Measurements from ENCODE around the gene RNH1.

Gene RNH1

DNA sequence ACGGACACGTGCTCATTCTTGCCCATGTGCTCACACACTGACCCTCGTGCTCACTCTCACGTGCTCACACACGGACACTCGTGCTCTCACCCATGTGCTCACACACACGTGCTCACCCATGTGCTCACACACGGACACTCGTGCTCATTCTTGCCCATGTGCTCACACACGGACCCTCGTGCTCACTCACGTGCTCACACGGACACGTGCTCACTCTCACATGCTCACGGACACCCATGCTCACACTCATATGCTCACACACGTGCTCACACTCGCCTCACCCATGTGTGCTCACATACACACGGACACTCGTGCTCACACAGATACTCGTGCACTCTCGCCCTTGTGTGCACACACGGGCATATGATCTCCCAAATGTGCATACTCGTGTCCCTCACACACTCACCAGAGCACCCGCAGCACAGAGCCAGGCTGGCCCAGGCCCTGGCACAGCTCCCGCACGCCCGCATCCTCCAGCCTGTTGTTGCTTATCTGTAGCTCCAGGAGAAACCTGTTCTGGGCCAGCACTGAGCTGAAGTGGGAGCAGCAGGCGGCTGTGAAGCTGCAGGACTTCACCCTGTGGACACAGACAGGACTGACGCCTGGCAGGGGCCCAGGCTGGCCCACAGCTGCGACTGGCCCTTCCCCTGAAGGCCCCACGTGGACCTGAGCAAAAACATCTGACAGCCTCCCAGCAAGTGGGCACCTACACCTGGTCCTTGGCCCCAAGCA is 9.3 kb downstream of the RNH1 start:
- Histone ChIP-seq H3K4me2 (ENCODE audit: insufficient read depth, low read length) (no peak overlapping the region), H3K9ac (ENCODE audit: low read depth, low read length) (no peak overlapping the region), H3K4me3 (ENCODE audit: low read depth in 1 of 2, low read length in 2 of 2) (no peak overlapping the region), H3K27me3 (ENCODE audit: insufficient read depth, low read length, poor library complexity) (no peaks in the 10 kb centered on the region), H3K36me3 (ENCODE audit: insufficient read depth, low read length) (peaks cover 91% of the 10 kb centered on the region), H3K4me1 (ENCODE audit: insufficient read depth, low read length) (no peaks in the 10 kb centered on the region), H3K9me3 (ENCODE audit: insufficient read depth, low read length, severe bottlenecking) (no peaks in the 10 kb centered on the region), H2AFZ (ENCODE audit: low read depth, low read length) (no peak overlapping the region), H3K27ac (ENCODE audit: low read length) (no peak overlapping the region), H3K79me2 (ENCODE audit: insufficient read depth, low read length) (peaks cover 18% of the 10 kb centered on the region), H4K20me1 (ENCODE audit: insufficient read depth, low read length) (peaks cover 42% of the 10 kb centered on the region)
- DNase-seq (no peak), ATAC-seq (ENCODE audit: insufficient read depth, low read depth) (no peak)
- TF ChIP-seq EZH2 (IDR thresholded peaks at IDR 0.05; ENCODE audit: borderline replicate concordance, low read depth, low read length, severe bottlenecking) = no peak
- TF ChIP-seq, protein P1, sequence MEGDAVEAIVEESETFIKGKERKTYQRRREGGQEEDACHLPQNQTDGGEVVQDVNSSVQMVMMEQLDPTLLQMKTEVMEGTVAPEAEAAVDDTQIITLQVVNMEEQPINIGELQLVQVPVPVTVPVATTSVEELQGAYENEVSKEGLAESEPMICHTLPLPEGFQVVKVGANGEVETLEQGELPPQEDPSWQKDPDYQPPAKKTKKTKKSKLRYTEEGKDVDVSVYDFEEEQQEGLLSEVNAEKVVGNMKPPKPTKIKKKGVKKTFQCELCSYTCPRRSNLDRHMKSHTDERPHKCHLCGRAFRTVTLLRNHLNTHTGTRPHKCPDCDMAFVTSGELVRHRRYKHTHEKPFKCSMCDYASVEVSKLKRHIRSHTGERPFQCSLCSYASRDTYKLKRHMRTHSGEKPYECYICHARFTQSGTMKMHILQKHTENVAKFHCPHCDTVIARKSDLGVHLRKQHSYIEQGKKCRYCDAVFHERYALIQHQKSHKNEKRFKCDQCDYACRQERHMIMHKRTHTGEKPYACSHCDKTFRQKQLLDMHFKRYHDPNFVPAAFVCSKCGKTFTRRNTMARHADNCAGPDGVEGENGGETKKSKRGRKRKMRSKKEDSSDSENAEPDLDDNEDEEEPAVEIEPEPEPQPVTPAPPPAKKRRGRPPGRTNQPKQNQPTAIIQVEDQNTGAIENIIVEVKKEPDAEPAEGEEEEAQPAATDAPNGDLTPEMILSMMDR (IDR thresholded peaks at IDR 0.05; ENCODE audit: borderline replicate concordance, extremely low read depth, low read length, poor library complexity, severe bottlenecking) = no peak

DNA sequence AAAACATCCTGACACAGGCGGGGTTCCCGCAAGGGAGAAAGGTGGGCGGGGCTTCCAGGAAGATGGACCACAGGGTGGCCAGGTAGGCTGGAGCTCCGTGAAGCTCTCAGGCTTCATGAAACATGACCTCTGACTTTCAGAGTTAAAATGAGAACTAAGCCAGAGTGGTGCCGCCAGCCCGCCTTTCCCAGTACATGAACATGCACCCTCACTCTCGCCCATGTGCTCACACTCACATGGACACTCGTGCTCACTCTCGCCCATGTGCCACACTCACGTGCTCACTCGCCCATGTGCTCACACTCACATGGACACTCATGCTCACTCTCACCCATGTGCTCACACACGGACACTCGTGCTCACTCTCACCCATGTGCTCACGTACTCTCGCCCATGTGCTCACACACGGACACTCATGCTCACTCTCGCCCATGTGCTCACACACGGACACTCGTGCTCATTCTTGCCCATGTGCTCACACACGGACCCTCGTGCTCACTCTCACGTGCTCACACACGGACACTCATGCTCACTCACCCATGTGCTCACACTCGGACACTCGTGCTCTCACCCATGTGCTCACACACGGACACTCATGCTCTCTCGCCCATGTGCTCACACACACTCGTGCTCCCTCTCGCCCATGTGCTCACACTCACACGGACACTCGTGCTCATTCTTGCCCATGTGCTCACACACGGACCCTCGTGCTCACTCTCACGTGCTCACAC is 10.0 kb downstream of the RNH1 start:
- H3K27ac ChIP-seq (ENCODE audit: low read length) = no peak overlapping the region
- H3K4me3 ChIP-seq (ENCODE audit: low read depth in 1 of 2, low read length in 2 of 2) = no peak overlapping the region
- no peaks in the 10 kb centered on the region for H3K27me3 ChIP-seq (ENCODE audit: insufficient read depth, low read length, poor library complexity)
- DNase-seq = no peak
- H3K9ac ChIP-seq (ENCODE audit: low read depth, low read length) = no peak overlapping the region
- ATAC-seq (ENCODE audit: insufficient read depth, low read depth) = no peak
- no peaks in the 10 kb centered on the region for H3K4me1 ChIP-seq (ENCODE audit: insufficient read depth, low read length)
- H2AFZ ChIP-seq (ENCODE audit: low read depth, low read length) = no peak overlapping the region
- H4K20me1 ChIP-seq (ENCODE audit: insufficient read depth, low read length) = peaks cover 36% of the 10 kb centered on the region
- no peak overlapping the region for H3K4me2 ChIP-seq (ENCODE audit: insufficient read depth, low read length)
- H3K9me3 ChIP-seq (ENCODE audit: insufficient read depth, low read length, severe bottlenecking) = no peaks in the 10 kb centered on the region
- H3K79me2 ChIP-seq (ENCODE audit: insufficient read depth, low read length) = peaks cover 11% of the 10 kb centered on the region
- TF ChIP-seq EZH2 (IDR thresholded peaks at IDR 0.05; ENCODE audit: borderline replicate concordance, low read depth, low read length, severe bottlenecking) = no peak
- TF ChIP-seq, protein P1 (IDR thresholded peaks at IDR 0.05; ENCODE audit: borderline replicate concordance, extremely low read depth, low read length, poor library complexity, severe bottlenecking) = no peak
- peaks cover 87% of the 10 kb centered on the region for H3K36me3 ChIP-seq (ENCODE audit: insufficient read depth, low read length)

DNA sequence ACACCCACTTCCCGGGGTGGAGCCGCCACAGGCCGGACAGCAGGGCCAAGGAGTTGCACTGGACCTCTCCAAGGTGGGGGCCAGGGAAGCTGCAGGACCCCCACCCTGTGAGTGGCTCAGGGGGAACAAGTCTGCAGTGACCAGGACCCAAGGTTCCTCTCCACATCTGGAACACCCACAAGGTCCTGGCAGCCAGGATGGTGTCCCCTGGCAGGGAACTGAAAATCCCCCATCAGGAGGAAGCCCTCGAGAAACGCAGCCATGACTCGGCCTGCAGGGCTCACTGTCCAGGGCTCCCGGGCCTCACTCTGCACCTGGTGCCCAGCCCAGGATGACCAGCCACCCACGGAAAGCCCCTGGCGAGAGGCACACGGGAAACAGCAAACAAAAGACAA is 11.5 kb downstream of the RNH1 start:
- DNase-seq = no peak
- H3K36me3 ChIP-seq (ENCODE audit: insufficient read depth, low read length) = peaks cover 82% of the 10 kb centered on the region
- H3K9me3 ChIP-seq (ENCODE audit: insufficient read depth, low read length, severe bottlenecking) = no peaks in the 10 kb centered on the region
- no peak overlapping the region for H2AFZ ChIP-seq (ENCODE audit: low read depth, low read length)
- no peaks in the 10 kb centered on the region for H3K4me1 ChIP-seq (ENCODE audit: insufficient read depth, low read length)
- no peaks in the 10 kb centered on the region for H3K27me3 ChIP-seq (ENCODE audit: insufficient read depth, low read length, poor library complexity)
- no peak overlapping the region for H3K4me3 ChIP-seq (ENCODE audit: low read depth in 1 of 2, low read length in 2 of 2)
- no peak for ATAC-seq (ENCODE audit: insufficient read depth, low read depth)
- no peak overlapping the region for H3K27ac ChIP-seq (ENCODE audit: low read length)
- H3K4me2 ChIP-seq (ENCODE audit: insufficient read depth, low read length) = no peak overlapping the region
- no peak overlapping the region for H3K9ac ChIP-seq (ENCODE audit: low read depth, low read length)
- TF ChIP-seq EZH2 (IDR thresholded peaks at IDR 0.05; ENCODE audit: borderline replicate concordance, low read depth, low read length, severe bottlenecking) = no peak
- TF ChIP-seq, protein P1 (IDR thresholded peaks at IDR 0.05; ENCODE audit: borderline replicate concordance, extremely low read depth, low read length, poor library complexity, severe bottlenecking) = no peak
- peaks cover 2% of the 10 kb centered on the region; the same call in 1 of the 2 replicates for H3K79me2 ChIP-seq (ENCODE audit: insufficient read depth, low read length)
- H4K20me1 ChIP-seq (ENCODE audit: insufficient read depth, low read length) = peaks cover 26% of the 10 kb centered on the region

Measured in DND-41 (cell line).